NCI-H2171 treated with DMSO at 0.1 percent for 48 hours (cell line): ENCODE data around the gene DUSP3.

Experiments used
- DNase-seq: peaks from one replicate; lab custom pipeline; 2025; lab: John Stamatoyannopoulos, UW

Gene DUSP3

GRCh38 chr17:43778337-43779144 lies at the start of gene DUSP3:
Gene DUSP3 (minus strand): TSS chr17:43778977. CDS start chr17:43778924, 53 bp downstream.
- DNase-seq, result peak; percentile 65

- DNase-seq, result no peak
Observed at GRCh38 chr17:43827596-43827995, 48.8 kb upstream of the DUSP3 start.

- no peak for DNase-seq
Observed at GRCh38 chr17:43826206-43826605, 47.4 kb upstream of the DUSP3 start.

GRCh38 chr17:43825567-43825966 lies 46.8 kb upstream of the DUSP3 start:
- no peak for DNase-seq

- DNase-seq, result no peak
Observed at GRCh38 chr17:43823350-43824084, 44.7 kb upstream of the DUSP3 start.

- DNase-seq, result no peak
Observed at GRCh38 chr17:43822570-43823190, 43.9 kb upstream of the DUSP3 start.

GRCh38 chr17:43820759-43821158 lies 42.0 kb upstream of the DUSP3 start:
- no peak for DNase-seq

- no peak for DNase-seq
Observed at GRCh38 chr17:43818966-43819365, 40.2 kb upstream of the DUSP3 start.

GRCh38 chr17:43817826-43818225 lies 39.0 kb upstream of the DUSP3 start:
- DNase-seq, result no peak

GRCh38 chr17:43816336-43817320 lies 37.9 kb upstream of the DUSP3 start:
- peak; percentile 37 for DNase-seq

- DNase-seq, result no peak
Observed at GRCh38 chr17:43814714-43815113, 35.9 kb upstream of the DUSP3 start.

GRCh38 chr17:43814026-43814425 lies 35.2 kb upstream of the DUSP3 start:
- DNase-seq, result no peak

GRCh38 chr17:43813386-43813785 lies 34.6 kb upstream of the DUSP3 start:
- DNase-seq, result no peak

GRCh38 chr17:43812396-43813265 lies 33.9 kb upstream of the DUSP3 start:
- DNase-seq, result no peak

- DNase-seq, result no peak
Observed at GRCh38 chr17:43810823-43811222, 32.0 kb upstream of the DUSP3 start.

GRCh38 chr17:43810226-43810715 lies 31.5 kb upstream of the DUSP3 start:
- no peak for DNase-seq

GRCh38 chr17:43809121-43809520 lies 30.3 kb upstream of the DUSP3 start:
- DNase-seq, result no peak

GRCh38 chr17:43808076-43808475 lies 29.3 kb upstream of the DUSP3 start:
- DNase-seq, result no peak

- no peak for DNase-seq
Observed at GRCh38 chr17:43805117-43805516, 26.3 kb upstream of the DUSP3 start.

- no peak for DNase-seq
Observed at GRCh38 chr17:43803758-43804157, 25.0 kb upstream of the DUSP3 start.
